OCI-LY3 (cell line): ENCODE data around the gene MYLK.

Source experiments
- H2AFZ ChIP-seq: fragments of 200-600, 300-600 bp; shearing (Covaris generic); 2 replicates; pipeline ENCODE4 v1.6.0; 2014; ENCODE audit warnings: antibody characterized with exemption, low read depth, low read length
- H3K27ac ChIP-seq: fragments of 200-600, 300-600 bp; sonication (generic); 2 replicates; pipeline ENCODE4 v1.5.1; 2014; ENCODE audit warnings: mild to moderate bottlenecking, low read length, moderate library complexity, mixed read lengths
- H3K27me3 ChIP-seq: fragments of 200-600, 300-600 bp; sonication (generic); 2 replicates; pipeline ENCODE4 v1.6.1; 2014; ENCODE audit warnings: low read depth, low read length, mixed read lengths
- H3K36me3 ChIP-seq: fragments of 200-600, 300-600 bp; sonication (generic); replicated peaks from 2 replicates; pipeline ENCODE3; 2014; ENCODE audit warnings: low read depth, low read length, mixed read lengths
- H3K4me1 ChIP-seq: fragments of 300-600, 200-600 bp; sonication (generic); 2 replicates; pipeline ENCODE4 v1.6.1; 2014; ENCODE audit warnings: low read length, mixed read lengths
- H3K4me2 ChIP-seq: fragments of 200-600, 300-600 bp; sonication (generic); 2 replicates; pipeline ENCODE4 v1.6.1; 2014; ENCODE audit warnings: low read length, mixed read lengths
- H3K4me3 ChIP-seq: fragments of 300-600, 200-600 bp; sonication (generic); 2 replicates; pipeline ENCODE4 v1.5.1; 2014; ENCODE audit warnings: antibody characterized with exemption, mild to moderate bottlenecking, low read length, moderate library complexity
- H3K79me2 ChIP-seq: fragments of 300-600, 200-600 bp; shearing (Covaris generic); 2 replicates; pipeline ENCODE4 v1.6.1; 2014; ENCODE audit warnings: mild to moderate bottlenecking, low read length, mixed read lengths
- H3K9ac ChIP-seq: fragments of 300-600, 200-600 bp; shearing (Covaris generic); 2 replicates; pipeline ENCODE4 v1.6.0; 2014; ENCODE audit warnings: mild to moderate bottlenecking, low read length, moderate library complexity
- H3K9me3 ChIP-seq: fragments of 200-600, 300-600 bp; shearing (Covaris generic); 2 replicates; pipeline ENCODE4 v1.6.1; 2014; ENCODE audit warnings: low read length, mixed read lengths; ENCODE audit not compliant: insufficient read depth
- H4K20me1 ChIP-seq: fragments of 200-600, 300-600 bp; sonication (generic); 2 replicates; pipeline ENCODE4 v1.6.1; 2016; ENCODE audit warnings: low read length, mixed read lengths; ENCODE audit not compliant: insufficient read depth
- CTCF ChIP-seq: fragments of 200-600, 300-600 bp; sonication (generic); IDR thresholded peaks from 2 replicates; pipeline ENCODE4 v1.5.1; 2014; ENCODE audit warnings: antibody characterized with exemption, low read length, low read depth
- EZH2phosphoT487 ChIP-seq: fragments of 200-600 bp; shearing (Covaris generic); IDR thresholded peaks from 2 replicates; pipeline ENCODE4 v1.6.1; 2018; ENCODE audit warnings: antibody characterized with exemption, mixed run types, low read depth

Gene MYLK

GRCh38 chr3:123878807-123879206 lies 5.3 kb downstream of the MYLK start:
- H3K27ac ChIP-seq: no peak overlapping the region
- H3K27me3 ChIP-seq: 0 out of 2 replicates have a peak, but pooled peaks cover 3% of the 10 kb centered on the region
- no peaks in the 10 kb centered on the region for H3K36me3 ChIP-seq
- no peaks in the 10 kb centered on the region for H3K4me1 ChIP-seq
- H3K9ac ChIP-seq: no peak overlapping the region
- H4K20me1 ChIP-seq: no peaks in the 10 kb centered on the region
- TF ChIP-seq EZH2phosphoT487: no peak
- no peak for TF ChIP-seq CTCF
- no peak overlapping the region for H2AFZ ChIP-seq
- H3K4me2 ChIP-seq: no peak overlapping the region
- H3K79me2 ChIP-seq: no peaks in the 10 kb centered on the region
- H3K9me3 ChIP-seq: no peaks in the 10 kb centered on the region
- no peak overlapping the region for H3K4me3 ChIP-seq

DNA sequence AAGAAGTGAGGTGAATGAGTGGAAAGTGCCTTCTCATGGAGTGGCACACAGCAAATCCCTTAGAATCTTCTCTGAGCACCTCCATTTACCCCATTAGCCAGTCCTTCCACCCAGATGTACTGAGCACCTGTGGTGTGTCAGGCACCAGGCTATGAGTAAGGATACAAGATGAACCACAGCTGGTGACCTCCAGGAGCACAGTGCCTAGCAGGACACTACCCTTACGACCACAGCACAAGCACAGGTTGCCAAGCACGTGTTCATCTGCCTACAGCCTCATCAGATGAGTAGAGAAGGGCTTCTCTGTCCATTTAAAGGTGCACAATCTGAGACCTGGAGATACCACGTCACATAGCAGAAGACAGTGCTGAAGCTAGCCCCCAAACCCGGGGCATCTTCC lies 6.2 kb downstream of the MYLK start:
- Histone ChIP-seq H3K9ac (no peak overlapping the region), H3K9me3 (no peaks in the 10 kb centered on the region), H3K27me3 (0 out of 2 replicates have a peak, but pooled peaks cover 3% of the 10 kb centered on the region), H3K27ac (no peak overlapping the region), H3K79me2 (no peaks in the 10 kb centered on the region), H3K36me3 (no peaks in the 10 kb centered on the region), H3K4me3 (no peak overlapping the region), H4K20me1 (no peaks in the 10 kb centered on the region), H2AFZ (no peak overlapping the region), H3K4me1 (no peaks in the 10 kb centered on the region), H3K4me2 (no peak overlapping the region)
- TF ChIP-seq CTCF (no peak), EZH2phosphoT487 (no peak)

- H3K36me3 ChIP-seq: no peaks in the 10 kb centered on the region
- no peaks in the 10 kb centered on the region for H4K20me1 ChIP-seq
- H3K27ac ChIP-seq: no peak overlapping the region
- H3K4me3 ChIP-seq: no peak overlapping the region
- no peaks in the 10 kb centered on the region for H3K4me1 ChIP-seq
- no peaks in the 10 kb centered on the region for H3K79me2 ChIP-seq
- H3K9me3 ChIP-seq: no peaks in the 10 kb centered on the region
- H3K4me2 ChIP-seq: no peak overlapping the region
- 0 out of 2 replicates have a peak, but pooled peaks cover 5% of the 10 kb centered on the region for H3K27me3 ChIP-seq
- TF ChIP-seq CTCF: no peak
- TF ChIP-seq EZH2phosphoT487: no peak
- H2AFZ ChIP-seq: no peak overlapping the region
- H3K9ac ChIP-seq: no peak overlapping the region
These were observed 6.7 kb downstream of the MYLK start for GRCh38 chr3:123877466-123877865.

DNA sequence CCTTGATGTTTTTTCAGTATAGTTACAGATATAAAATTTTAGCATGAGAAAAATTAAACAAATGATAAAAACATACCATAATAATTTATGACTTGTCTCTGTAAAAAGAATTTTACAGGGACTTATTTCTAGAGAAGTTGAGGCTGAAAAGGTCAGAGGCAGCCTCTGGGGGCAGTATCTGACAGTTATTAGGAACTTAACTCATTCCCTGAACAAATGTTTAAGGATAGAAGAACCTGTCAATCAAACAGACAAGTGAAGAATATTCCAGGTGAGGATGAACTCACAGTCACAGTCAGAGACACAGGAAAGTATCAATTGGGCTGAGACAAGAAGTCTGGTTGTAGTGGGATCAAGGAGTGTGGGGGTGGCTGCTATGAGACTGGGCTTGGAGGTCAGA lies 7.3 kb downstream of the MYLK start:
- no peaks in the 10 kb centered on the region for H4K20me1 ChIP-seq
- no peak overlapping the region for H3K4me2 ChIP-seq
- peak; percentile 32 for TF ChIP-seq CTCF
- TF ChIP-seq EZH2phosphoT487: no peak
- no peak overlapping the region for H3K4me3 ChIP-seq
- no peaks in the 10 kb centered on the region for H3K36me3 ChIP-seq
- H3K27me3 ChIP-seq: 0 out of 2 replicates have a peak, but pooled peaks cover 6% of the 10 kb centered on the region
- H3K27ac ChIP-seq: no peak overlapping the region
- H3K79me2 ChIP-seq: no peaks in the 10 kb centered on the region
- no peaks in the 10 kb centered on the region for H3K9me3 ChIP-seq
- no peak overlapping the region for H2AFZ ChIP-seq
- H3K9ac ChIP-seq: no peak overlapping the region
- H3K4me1 ChIP-seq: no peaks in the 10 kb centered on the region
